A172 (cell line): ENCODE results near the gene ARAP2. TPM values are rescaled to one million over a fixed set of nuclear protein-coding genes. Genes with fewer than 3 reads are reported as not detected.
"Not testable (repeated sequence)": the region's sequence is repeated elsewhere in the genome, so short reads cannot be mapped to it uniquely, and the experiment has no call there.

Experiments used
- DNase-seq: peaks from one replicate; pipeline ENCODE4 v3.0.0-alpha.2; 2015; ENCODE audit warnings: low spot score
- total RNA-seq: library from RNA; depleted of rRNA; stranded (reverse); fragments of >200 nt; shearing (Covaris generic); gene quantifications from 2 replicates; pipeline ENCODE4 v1.2.3, GENCODE V29; 2014

The ARAP2 gene
- total RNA-seq, 1 experiment from 2014 or later = 26.9 TPM

GRCh38 chr4:36183665-36184393 is 60.5 kb downstream of the ARAP2 start:
- DNase-seq = no peak

GRCh38 chr4:36183232-36183631 is 61.1 kb downstream of the ARAP2 start:
- DNase-seq = no peak

GRCh38 chr4:36182315-36182714 is 62.0 kb downstream of the ARAP2 start:
- DNase-seq = not testable (repeated sequence)

- no peak for DNase-seq
Measured at GRCh38 chr4:36180206-36180605, 64.1 kb downstream of the ARAP2 start.

GRCh38 chr4:36178484-36178883 is 65.8 kb downstream of the ARAP2 start:
- DNase-seq = no peak

DNA sequence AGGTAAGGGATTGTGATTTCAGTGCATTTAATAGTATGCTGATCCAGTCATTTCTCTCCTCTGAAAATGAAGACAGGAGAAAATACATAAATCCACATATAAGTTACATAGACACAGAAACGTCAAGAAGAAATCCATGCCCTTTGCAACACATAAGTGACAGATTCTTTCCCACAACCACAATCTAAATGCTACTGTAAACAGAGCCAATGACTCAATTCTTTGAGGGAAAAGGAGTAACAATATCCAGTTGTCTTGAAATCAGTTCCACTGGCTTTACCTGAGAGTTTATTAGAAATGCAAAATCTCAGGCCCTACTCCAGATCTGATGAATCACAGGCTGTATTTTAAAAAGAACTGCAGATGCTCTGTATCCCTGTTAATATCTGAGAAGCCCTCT is 66.4 kb downstream of the ARAP2 start:
- DNase-seq = no peak

DNA sequence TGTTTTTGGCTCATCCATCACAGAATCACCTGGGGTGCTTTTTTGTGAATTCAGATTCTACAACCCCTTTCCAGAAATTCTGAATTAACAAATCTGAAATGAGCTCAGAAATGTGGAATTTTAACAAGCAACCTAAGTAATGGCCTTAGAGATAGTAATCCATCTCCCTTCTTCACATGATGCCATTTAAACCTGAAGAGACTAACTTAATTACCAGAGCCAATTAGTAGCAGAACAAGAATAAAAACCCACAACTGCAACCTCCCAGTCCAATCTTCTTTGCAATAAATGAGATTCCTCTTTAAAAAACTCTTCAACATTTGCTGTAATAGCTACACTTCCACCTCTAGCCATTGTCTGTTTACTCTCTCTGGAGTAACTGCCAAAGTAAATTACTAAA is 69.7 kb downstream of the ARAP2 start:
- DNase-seq = no peak

DNA sequence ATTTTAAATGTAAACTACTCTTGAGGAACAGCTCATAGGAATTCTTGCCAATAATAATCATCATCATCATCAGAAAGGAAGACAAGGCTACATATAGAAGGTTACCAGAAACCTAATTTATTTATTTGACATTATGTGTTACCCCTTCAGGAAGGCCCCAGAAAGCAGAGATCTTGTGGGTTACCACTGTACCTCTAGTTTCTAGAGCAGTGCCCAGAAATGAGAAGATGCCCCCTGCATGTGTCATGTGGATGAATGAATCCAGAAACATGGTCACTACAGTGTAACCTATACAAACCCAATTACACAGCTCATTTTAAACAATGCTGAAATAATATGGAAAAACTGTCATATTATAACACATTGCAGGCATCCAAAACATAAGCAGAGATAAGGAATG is 70.4 kb downstream of the ARAP2 start:
- no peak for DNase-seq

GRCh38 chr4:36172656-36173055 is 71.7 kb downstream of the ARAP2 start:
- no peak for DNase-seq

DNA sequence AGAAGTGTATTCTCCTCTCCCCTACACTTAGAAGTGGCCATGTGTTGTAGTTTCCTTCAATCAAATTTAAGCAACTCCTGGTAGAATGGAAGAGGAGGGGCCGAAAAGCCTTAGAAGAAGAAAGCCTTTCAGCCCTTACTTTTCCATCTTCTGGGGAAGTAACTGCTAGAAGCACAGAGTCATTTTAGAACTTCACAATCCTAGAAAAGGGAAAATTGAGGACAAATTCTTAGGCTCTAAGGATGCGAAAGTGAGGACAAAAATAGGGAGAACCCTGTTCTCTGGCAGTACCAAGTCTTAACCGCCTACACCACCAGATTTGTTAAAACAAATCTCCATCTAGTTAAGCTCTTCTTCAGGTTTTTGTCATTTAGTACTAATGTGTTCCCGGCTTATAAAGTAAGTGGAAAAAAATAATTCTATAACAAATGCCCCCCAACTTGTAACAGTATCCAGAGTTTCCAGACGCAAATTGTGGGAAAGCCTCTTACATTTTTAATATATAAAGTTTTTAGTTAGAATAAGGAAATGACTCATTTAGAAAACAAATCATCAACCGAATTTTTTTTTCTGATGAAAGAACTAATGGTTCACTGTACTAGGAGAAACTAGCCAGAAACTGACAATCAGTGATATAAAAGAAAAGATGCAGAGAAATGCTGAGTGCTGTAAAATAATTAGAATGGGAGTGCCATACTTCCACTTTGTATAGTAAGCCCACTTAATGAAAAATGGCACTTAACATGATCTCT is 76.0 kb downstream of the ARAP2 start:
- peak; percentile 9 for DNase-seq

DNA sequence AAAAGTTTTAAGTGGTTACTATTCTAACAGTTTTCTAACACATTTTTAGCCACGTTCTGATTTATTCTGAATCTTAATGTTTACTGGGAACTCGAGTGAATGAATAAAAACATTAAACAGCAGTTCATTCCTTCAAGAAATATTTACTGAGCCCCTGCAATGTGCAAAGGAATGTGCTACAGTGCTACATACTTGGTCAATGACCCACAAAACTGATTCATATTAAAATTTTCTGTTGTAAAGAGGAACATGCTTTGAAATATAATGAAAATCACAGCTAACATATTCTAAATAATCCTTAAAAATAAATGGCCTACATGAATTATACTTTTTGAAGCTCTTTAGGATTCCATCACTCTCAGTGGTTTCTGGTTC is 78.7 kb downstream of the ARAP2 start:
- DNase-seq = no peak

DNA sequence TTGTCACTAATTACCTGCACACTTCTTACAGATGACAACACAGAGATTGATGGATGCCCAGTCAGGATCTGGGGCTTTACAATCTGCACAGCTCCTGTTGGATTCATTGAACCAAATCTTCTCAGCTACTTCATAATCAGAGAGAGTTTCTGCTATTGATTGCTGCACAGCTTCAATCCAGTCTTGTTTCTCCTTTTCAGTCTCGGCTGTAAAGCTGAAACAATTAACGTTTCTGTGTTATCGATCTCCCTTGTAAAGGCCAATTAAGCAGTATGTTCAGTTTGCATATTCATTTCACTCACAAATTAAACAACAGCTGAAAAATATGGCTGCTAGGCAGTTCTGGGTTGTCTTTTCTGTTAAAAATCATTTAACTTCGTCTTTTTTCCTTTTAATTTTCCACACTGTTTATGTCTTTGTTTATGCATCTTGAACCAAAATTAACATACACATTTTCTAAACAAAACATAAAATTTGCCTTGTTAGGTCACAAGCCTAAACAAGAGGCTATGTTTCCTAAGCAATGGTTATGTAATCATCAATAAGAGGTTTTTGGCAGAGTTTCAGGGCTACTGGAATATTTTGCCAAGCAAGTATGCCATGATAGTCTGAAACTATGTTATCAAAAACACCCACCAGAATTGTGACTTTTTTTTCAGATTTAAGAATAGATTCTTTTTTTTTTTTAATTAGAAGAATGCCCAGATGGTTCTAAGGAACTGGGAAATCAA is 79.2 kb downstream of the ARAP2 start:
- no peak for DNase-seq

GRCh38 chr4:36163198-36163597 is 81.1 kb downstream of the ARAP2 start:
- DNase-seq = no peak

DNA sequence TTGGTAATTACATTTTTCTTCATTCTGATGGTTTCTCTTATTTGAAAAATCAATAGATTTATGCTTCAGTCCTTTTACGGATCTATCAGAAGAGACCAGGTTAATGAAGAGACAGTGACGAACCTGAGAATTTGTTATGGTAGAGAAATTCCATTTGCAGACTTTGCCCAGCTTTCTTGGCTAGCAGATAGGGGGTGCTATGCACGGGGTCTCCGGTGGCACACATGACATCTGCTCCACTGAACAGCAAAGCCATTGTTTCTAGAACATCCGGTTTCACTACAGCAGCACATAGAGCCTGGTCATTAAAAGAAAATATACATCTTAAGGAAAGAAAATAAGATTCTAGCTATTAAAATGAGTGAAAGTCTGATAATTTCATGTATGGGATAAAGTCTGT is 85.1 kb downstream of the ARAP2 start:
- DNase-seq = no peak

- no peak for DNase-seq
Measured at GRCh38 chr4:36152735-36153134, 91.6 kb downstream of the ARAP2 start.

DNA sequence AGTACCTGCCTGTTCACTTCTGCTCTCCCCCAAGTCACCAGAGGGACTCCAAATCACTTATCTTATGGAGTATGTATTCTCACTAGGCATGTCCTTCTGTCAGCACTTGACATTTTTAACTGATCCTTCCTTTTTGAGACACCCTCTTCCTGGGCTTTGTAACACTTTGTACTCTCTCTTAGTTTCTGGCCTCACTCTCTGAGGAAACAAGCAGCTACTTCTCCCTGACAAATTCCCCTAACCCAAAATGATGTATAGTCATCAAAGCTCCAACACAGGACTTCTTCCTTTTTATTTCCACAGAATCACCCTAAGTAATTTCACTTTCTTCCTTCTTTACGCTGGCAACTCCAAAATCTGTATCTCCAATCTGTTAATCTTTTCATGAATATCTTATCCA is 101.8 kb downstream of the ARAP2 start:
- DNase-seq = no peak

GRCh38 chr4:36141186-36141585 is 103.1 kb downstream of the ARAP2 start:
- no peak for DNase-seq

DNA sequence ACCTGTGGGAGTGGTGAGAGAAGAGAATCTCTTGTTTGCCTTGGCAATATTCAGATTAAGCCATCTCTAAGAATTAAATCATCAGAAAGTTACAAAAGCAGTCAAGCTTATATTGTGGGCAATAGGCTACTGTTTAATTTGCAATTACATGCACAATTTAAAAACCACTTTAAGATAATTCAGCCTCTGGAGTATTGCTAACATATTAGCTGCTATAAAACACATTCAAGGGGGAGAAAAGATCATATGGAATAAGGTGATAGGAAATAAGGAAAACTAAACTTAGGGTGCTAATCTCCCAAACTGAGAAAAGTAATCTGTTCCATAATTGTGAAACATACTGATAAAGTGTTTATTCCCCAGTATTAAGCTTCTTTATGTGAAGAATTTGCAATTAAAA is 103.9 kb downstream of the ARAP2 start:
- DNase-seq = no peak

- no peak for DNase-seq
Measured at GRCh38 chr4:36138220-36138619, 106.1 kb downstream of the ARAP2 start.

GRCh38 chr4:36137336-36137735 is 107.0 kb downstream of the ARAP2 start:
- no peak for DNase-seq

DNA sequence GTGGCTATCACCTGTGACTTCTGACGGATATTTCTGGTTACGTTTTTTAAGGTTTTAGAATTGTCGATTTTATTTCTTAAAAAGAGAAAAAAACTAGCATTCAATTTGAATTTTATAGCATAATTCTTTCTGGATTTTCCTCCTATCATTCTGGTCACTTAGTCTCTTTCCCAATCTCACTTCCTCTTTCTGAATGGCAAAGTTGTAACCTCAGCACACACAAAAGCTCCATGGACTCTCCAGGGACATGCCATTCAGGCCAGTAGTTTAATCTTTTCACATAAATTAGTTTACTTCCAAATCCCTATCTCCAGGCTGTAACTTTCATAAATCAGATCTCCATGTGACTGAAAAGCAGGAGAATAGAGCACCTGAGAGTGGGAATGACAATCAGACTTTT is 110.7 kb downstream of the ARAP2 start:
- no peak for DNase-seq

DNA sequence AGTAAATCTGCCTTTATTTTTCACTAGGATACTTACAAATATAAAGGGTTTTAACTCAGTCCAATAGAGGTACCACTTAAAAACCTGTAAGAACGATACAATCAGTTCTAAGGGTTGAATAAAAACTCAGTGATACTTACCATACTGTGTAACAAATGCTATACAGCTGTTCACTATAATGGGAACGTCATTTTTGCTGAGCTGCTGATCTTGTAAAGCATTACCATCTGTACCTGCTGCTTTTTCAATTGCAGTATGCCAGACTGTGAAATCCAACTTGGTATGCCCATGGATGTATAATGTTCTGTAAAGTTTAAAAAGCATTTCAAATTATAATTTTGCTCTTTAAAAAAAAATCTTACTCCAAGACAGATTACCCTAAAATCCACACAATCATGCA is 111.2 kb downstream of the ARAP2 start:
- DNase-seq = no peak

GRCh38 chr4:36130641-36131040 is 113.7 kb downstream of the ARAP2 start:
- DNase-seq = no peak
